Endometrial microvascular endothelial cells (primary cell): ENCODE measurements around the gene TMEM184B. TPM values are rescaled to one million over a fixed set of nuclear protein-coding genes. Genes with fewer than 3 reads are reported as not detected.
"Not testable (repeated sequence)": the region's sequence is repeated elsewhere in the genome, so short reads cannot be mapped to it uniquely, and the experiment has no call there.

Source experiments
- in situ Hi-C: cut with HindIII; loops from 2 replicates; pipeline ENCODE4 v1.10.0; 2017; ENCODE audit warnings: low sequenced_read_pairs, low pct_unique_long_range_greater_than_20kb; ENCODE audit errors: inconsistent ontology term
- total RNA-seq: library from RNA; depleted of rRNA; stranded (reverse); fragments of >200 nt; gene quantifications from one replicate; pipeline ENCODE4 v1.2.3, GENCODE V29; 2015; ENCODE audit errors: inconsistent ontology term

Gene TMEM184B
- total RNA-seq, 1 donor from 2014 or later, result 111 TPM

GRCh38 chr22:38239101-38239761 is 33.6 kb downstream of the TMEM184B start:
- in situ Hi-C loops, result no loop called here

- in situ Hi-C loops, result no loop called here
These were observed 34.2 kb downstream of the TMEM184B start for GRCh38 chr22:38238519-38239071.

DNA sequence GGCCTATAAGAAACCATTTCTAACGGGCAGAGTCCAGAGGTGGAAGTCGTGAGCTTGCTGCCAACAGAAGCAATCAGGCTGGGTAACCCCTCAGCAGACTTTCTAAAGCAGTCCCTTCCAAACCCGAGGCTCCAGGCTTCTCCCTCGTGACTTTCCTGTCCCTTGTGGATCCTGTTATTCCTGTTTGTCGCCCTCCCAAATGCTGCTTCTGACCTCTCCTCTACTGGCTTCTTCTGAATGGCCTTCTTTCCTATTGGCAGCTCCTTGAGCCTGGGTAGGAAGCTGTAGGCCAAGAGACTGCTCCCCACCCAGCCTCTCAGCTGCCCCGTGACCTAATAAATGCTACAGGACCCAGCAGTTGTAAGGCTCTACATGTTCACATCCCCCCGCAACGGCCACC is 36.0 kb downstream of the TMEM184B start:
- in situ Hi-C loops, result no loop called here

DNA sequence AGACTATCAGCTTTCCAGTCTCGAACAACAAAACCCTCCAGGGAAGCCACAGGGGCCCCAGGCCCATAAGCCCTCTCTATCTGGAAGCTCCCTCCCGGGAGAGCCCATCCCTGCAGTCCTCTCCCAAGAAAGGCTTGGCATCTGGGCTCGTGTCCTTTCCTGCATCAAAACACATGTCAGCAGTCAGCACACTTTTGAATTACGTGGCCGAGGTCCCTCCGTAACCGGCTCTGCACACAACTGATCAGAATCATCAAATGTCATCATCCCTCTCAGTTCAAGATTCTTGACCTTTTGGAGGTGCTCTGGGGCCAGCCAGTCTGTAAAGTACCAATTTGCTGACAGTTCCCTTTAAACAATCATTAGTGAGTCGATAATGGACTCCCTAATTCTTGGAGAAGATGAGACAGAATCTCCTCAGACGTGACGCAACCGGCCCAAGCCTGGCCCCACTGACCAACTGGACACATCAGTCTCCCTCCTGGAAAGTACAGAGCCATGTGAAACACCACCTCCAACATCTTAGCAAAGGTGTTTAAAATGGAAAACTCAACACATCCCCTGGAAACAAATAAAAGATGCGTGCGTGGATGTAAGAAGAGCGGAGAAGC is 37.5 kb downstream of the TMEM184B start:
- in situ Hi-C loops, result no loop called here

DNA sequence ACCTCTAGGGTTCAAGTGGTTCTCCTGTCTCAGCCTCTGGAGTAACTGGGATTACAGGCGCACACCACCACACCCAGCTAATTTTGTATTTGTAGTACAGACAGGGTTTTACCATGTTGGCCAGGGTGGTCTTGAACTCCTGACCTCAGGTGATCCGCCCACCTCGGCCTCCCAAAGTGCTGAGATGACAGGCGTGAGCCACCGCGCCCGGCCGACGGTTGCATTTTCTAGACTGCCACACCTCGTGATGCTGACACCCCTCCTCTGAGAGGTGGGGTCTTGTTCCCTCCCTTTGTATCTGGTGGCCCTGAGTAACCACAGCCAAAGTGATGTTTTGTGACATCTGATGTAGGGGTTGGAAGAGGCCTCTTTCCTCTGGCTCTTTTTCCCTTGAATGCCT is 39.0 kb downstream of the TMEM184B start:
- in situ Hi-C loops, result not testable (repeated sequence)

GRCh38 chr22:38233427-38233826 is 39.4 kb downstream of the TMEM184B start:
- in situ Hi-C loops, result no loop called here

GRCh38 chr22:38232196-38232595 is 40.6 kb downstream of the TMEM184B start:
- in situ Hi-C loops, result no loop called here

- in situ Hi-C loops, result no loop called here
These were observed 41.9 kb downstream of the TMEM184B start for GRCh38 chr22:38230916-38231315.

DNA sequence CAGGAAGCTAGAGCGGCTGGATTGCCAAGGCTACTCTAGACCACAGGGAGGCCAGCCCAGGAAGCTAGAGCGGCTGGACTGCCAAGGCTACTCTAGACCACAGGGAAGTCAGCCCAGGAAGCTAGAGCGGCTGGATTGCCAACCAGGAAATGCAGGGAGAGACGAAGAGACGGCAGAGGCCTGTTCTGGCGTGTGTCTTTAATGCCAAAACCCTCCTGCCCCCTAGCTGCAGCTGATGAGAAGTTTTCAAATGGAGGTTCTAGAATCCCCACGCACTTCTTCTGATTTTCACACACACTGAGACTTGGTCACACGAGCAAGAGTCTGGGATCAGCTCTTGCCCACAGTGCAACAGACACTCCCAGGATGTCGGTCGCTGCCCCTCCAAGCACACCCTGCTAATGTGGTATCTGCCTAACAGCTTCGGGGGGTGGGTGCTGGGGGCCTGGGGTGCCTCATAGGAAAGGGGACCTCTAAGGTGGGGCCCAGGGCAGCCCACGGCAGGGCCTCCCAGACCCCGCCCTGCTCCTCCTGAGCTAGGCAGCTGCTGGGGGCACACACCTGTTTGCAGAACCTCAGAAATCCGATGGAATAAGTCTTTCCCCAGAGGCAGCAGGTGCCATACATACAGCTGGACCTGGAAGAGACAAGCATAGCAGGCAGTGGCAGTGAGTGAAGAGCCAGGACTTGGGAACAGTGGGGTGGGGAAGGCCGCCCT is 42.5 kb downstream of the TMEM184B start:
- in situ Hi-C loops, result no loop called here

GRCh38 chr22:38228873-38229740 is 43.7 kb downstream of the TMEM184B start:
- in situ Hi-C loops, result no loop called here

DNA sequence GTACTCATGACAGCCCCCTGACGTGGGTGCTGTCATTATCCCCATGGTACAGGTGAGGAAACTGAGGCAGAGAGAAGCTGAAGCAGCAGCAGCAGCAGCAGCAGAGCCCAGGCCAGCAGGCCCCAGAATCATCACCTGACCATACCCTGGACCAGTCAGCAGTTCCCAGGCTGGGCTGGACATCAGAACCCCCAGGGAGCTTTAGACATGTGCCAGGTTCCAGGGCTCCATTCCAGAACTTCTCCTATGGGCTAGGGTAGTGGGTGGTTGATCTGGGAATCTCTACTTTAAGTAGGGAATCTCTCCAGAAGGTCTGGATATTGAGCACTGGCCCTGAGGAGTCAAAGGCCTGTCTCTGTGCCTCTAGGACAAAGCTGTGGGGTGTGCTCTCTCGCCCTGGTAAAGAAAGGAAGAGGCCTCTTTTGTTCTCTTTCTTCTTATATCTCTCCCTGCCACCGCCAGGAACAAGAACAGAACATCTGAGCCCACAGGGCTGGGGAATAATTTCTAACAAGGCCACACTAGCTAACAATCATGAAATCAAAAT is 44.4 kb downstream of the TMEM184B start:
- in situ Hi-C loops, result no loop called here

DNA sequence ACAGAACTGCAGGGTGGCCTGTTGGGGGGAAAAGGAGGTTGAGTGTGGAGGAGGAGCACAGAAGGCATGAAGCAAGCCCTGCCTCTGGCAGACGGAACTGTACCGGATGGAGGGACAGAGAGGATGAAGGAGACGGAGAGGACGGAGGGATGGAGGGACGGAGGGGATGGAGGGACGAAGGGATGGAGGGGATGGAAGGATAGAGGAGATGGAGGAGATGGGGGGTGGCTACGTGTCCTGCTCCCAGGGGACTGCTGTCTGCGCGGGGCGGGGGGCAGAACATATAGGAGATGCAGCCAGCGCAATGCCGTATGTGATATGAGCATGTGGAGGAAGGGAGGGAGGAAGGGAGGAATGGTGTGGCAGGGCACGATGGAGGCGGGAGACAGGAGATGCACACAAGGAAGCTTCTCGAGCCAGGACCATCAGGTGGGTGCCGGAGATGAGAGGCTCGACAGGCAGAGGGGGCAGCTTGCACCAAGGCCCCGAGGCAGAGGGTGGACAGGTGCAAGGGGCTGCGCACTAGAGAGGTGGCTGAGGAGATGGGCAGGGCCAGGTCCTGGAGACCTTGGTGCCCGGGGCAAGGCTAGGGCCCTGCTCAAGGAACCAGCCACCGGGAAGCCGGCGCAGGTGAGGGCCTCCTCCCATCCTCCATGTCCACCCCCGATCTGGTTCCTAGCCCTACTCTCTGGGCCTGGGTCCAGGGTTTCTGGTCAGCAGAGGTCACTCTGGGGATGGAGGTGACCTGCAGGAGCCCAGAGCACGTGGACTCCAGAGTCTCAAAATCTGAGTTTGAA is 45.8 kb downstream of the TMEM184B start:
- in situ Hi-C loops, result no loop called here

DNA sequence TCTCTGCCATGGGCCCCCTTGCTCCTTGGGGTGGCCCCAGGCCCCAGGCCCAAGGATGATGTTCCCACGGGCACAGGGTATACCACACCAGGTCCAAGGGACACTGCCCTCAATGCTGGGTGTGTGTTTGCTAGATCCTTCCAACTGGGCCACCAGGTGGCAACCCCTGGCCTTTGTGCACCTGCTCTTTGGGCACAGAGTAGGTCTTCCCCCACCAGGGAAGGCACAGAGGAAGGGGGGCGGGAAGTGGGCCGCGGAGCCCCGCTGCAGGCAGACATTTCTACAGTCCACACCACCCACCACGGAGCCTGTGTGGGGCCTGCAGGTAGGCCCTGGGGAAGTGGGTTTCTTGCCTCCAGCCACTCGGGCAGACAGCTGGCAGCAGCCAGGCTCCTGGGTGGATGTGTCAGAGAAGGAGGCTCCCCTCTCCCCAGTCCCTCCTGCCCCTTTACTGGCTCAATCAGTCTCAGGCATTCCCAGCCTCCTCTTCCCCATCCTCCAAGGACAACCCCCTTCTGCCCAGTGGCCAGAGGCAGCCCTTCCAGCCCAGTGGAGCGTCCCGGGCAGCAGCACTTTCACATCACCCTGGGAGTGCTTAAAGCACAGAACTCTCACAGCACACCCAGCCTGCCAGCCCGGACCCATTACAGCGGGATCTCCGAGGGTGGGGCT is 49.4 kb downstream of the TMEM184B start:
- in situ Hi-C loops, result no loop called here

DNA sequence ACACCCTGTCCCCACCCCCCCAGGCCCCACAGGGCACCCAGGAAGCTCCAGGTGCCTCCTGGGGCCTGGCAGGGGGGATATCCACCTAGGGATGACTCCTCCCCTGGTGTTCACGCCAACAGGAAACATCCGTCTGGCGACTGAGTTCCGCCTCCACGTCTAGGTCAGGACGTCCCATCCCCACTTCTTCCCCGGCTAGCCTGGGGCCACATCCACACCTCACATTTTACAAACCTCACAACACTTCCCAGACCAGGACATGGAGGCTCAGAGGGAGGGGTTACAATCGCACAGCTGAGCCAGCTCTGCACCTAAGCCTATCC is 50.1 kb downstream of the TMEM184B start:
- in situ Hi-C loops, result no loop called here

- in situ Hi-C loops, result no loop called here
These were observed 50.7 kb downstream of the TMEM184B start for GRCh38 chr22:38221908-38222796.

GRCh38 chr22:38221407-38221806 is 51.4 kb downstream of the TMEM184B start:
- in situ Hi-C loops, result no loop called here
